T1000 (cell line): Measurements from ENCODE around the gene LZTFL1.

Experiments used
- DNase-seq: peaks from one replicate; lab custom pipeline; 2025; ENCODE audit warnings: mixed read lengths; lab: John Stamatoyannopoulos, UW

The LZTFL1 gene

GRCh38 chr3:45785605-45786150 lies 56.2 kb downstream of the LZTFL1 start:
- DNase-seq = no peak

DNA sequence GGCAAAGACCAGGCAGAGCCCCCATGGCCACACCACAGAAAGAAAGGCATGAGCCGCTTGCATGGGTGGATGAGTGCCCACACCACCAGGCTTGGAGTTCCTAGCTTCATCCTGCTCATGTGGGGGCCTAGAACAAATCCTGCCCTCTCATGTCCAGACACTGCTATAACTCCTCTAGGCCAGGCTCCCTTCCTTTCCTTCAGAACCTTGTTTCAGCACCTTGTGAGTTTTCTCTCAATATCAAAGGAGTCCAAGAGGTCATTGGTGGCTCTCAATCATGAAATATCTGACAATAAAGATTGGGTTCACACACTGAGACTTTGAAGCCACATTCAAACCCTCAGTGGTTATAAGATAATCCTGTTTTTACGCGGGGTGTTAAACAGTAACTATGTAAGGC lies 58.3 kb downstream of the LZTFL1 start:
- no peak for DNase-seq

DNA sequence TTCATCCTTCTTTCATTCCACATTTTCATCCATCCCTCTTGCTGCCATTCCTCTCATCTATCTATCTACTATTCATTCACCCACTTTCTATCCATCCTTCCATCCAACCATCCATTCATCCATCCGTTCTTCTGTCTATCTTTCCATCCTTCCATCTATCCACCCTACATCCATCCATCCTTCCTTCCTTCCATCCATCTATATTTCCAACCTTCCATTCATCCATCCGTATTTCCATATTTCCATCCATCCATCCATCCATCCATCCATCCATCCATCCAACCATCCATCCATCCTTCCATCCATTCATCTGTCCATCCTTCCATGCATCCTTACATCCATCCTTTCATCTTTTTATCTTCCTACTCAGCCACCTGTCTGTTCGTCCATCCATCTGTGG lies 59.5 kb downstream of the LZTFL1 start:
- no peak for DNase-seq

GRCh38 chr3:45781841-45782240 lies 60.1 kb downstream of the LZTFL1 start:
- DNase-seq = no peak

DNA sequence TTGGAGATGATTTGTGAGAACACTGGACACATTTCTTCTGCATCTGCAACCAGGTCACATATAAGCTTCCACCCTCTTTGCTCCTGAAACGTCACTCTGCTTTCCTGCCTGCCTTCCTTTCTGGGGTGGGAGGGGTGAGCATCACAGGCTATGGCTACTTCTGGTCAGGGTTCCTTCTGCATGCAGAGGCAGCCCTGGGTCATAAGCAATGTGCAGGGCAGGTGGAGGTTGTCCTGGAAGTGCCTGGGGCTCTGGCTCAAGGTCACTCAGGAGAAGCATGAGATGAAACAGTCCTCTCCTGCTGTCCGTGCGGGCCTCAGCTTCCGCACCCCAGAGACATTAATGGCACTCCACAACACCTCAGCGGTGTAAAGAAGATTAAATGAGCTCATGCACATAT lies 60.6 kb downstream of the LZTFL1 start:
- DNase-seq = no peak

DNA sequence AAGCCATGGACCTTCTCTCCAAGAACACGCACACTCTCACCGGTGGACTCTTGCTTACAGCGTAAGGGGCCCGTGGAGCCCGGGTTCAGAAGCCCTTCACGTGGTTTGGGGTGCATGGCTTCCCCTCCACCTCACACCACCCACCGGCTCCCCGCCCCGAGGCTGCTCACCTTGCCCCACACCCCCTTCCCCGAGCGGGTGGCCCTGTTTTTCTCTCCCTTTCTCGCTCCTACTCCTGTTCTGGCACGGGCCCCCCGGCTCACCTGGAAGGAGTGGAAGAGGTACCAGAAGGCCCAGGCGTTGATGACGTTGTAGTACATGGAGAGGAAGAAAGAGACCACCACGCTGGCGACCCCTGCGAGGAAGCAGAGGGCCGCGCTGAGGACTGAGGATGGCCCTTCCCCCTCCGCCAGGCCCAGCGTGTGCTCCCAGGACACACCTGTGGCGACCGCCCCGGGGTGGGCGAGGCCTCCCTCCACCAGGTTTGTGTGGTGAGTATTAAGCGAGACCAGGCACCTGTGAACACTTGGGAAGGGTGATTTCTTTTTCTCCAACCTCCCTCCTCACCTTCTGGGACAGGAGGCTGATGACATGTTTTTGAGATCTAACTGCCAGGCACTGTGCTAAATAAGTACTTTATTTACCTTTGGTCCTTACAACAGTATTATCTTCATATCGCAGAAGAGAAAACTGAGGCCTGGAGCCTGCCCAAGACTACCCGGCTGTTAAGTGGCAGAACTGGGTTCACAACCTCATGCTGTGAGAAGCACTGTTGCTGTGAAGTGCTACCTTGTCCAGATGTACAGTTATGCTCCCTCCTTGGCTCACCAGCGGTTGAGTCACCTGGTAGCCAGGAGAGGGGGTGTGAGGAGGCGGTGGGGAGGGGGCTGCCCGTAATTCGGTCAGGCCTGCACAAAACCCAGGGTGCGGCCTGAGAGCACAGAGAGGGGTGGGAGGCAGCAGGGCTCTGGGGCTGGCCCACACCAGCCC lies 61.9 kb downstream of the LZTFL1 start:
- no peak for DNase-seq

- no peak for DNase-seq
Measured at GRCh38 chr3:45778761-45779201, 63.1 kb downstream of the LZTFL1 start.

GRCh38 chr3:45777746-45778386 lies 64.1 kb downstream of the LZTFL1 start:
- DNase-seq = no peak

DNA sequence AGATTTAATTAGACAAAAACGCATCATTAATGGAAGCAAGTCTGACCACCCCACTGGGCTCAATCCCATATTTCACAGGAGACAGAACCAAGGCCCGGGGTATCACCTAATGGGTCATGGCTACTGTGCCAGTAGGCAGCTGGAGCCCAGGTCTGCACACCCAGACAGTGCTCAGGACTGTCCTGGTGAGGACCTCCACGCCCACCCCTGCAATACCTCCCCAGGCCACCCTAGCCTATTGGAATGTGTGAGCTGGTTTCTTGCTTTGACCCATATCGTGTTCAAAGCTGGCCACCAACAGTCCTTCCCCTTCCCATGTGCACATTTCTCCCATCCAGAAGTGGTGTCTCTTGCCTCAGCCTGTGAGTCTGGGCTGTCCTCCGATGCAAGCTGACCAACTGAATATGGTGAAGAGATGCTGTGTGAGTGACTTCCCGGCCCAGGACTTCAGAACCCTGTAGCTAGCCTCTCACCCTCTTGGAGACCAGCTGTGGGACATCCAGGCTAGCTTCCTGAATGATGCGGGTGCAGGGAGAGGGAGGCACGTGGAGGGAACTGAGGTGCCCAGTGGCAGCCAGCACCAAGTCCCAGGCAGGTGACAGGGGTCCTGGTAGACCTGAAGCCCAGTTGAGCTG lies 64.7 kb downstream of the LZTFL1 start:
- DNase-seq = no peak

- DNase-seq = no peak
Measured at GRCh38 chr3:45776611-45777010, 65.3 kb downstream of the LZTFL1 start.

- no peak for DNase-seq
Measured at GRCh38 chr3:45776301-45776595, 65.7 kb downstream of the LZTFL1 start.

- no peak for DNase-seq
Measured at GRCh38 chr3:45775571-45776300, 66.2 kb downstream of the LZTFL1 start.

- DNase-seq = no peak
Measured at GRCh38 chr3:45774581-45775521, 67.1 kb downstream of the LZTFL1 start.

DNA sequence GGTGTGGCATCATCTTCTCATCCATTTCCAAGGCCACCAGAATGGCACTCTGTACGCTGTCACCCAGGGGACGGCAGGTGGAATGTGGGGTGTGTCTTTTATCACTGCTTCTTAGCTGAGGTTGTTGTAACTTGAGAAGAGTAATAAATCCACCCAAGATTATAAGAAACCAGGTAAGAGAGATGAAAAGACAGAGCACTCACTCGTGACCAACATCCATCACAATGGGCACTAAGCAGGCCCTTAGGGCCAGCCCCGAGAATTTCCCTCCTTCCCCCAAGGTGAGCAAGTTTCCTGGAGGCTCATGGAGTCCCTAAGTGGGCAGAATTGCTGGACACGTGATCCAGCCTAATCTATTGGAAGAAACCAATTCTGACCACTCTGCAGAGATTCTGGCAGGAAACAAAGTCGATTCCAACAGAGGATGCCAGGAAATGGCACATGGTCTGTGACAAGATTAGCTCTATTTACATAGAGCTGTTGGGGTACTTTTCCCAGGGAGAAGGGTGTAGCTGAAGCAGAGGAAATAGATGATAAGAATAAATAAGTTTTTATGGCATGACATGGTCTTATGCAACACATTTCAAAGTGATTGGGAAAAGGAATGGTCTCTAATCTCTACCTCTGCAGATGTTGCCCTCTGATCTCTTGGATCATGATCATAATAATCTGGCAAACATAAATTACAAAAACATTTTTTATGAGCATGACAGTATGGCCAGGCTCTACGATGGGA lies 68.0 kb downstream of the LZTFL1 start:
- no peak for DNase-seq
